Measurements from ENCODE around the gene SETD3.

DNA sequence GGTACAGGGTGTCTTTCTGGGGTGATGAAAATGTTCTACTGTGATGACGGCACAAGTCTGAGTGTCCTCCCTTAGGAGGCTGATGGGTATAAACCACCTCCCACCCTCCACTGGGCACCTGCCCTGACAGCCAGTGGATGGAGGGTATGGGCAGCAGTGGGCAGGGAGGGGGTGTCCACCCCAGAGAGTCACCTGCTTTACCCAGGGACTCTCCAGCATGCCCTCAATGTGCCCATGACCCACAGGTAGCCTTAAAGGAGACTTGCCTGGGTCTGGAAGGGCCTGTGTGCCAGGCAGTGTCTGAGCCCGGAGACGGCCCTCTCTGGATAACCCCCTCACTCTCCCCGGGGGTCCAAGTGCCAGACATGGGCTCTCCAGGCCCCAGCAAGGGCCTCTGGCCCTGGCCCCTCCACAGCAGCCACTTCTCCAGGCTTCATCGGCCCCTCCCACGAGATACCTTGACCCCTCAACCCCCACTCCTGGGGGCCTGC, 39.3 kb upstream of the SETD3 start:
- TF ChIP-seq EZH2phosphoT487 (conservative IDR thresholded peaks at IDR 0.05; ENCODE audit: low read length) (no peak), CTCF (IDR thresholded peaks at IDR 0.05; ENCODE audit: insufficient read depth, low read length, poor library complexity, severe bottlenecking) (no peak)

Measured in SU-DHL-6 (cell line).